ENCODE data around the gene MRPL58.
"Not testable (repeated sequence)": the region's sequence is repeated elsewhere in the genome, so short reads cannot be mapped to it uniquely, and the experiment has no call there.

The MRPL58 gene

DNA sequence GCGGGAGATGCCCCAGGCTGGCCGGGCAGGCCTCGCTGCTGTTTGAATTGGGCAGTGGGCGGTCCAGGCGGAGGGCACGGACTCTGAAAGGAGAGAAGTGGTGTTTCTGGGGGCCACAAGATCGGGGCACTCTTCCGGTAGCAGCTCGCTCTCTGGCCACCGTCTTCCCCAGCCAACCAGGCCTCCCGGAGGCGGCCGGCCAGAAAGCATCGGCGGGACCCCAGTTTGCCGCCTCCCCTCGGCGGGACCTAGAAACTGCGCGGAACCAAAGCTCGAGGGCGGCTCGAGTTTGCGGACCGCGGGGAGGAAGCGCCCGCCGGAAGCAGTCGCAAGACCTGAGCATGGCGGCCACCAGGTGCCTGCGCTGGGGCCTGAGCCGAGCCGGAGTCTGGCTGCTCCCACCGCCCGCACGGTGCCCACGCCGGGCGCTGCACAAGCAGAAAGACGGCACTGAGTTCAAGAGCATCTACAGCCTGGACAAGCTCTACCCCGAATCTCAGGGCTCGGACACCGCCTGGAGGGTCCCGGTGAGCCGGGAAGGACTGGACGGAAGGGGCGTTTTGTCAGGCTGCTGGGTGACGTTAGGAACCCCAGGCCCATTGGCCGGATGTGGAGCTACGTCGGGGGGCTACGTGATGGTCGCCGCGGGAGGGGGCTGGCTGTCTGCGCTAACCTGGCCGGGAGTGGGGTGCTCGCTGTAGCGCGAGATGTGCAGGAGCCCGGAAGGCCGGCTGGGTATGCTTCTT, at the start of gene MRPL58:
Gene MRPL58, plus strand, starts transcription at position 325 of the 746 bp plus-strand sequence. Its CDS starts 17 bp downstream, at position 342.
- peak; percentile 94 for DNase-seq (ENCODE audit: low spot score)

DNA sequence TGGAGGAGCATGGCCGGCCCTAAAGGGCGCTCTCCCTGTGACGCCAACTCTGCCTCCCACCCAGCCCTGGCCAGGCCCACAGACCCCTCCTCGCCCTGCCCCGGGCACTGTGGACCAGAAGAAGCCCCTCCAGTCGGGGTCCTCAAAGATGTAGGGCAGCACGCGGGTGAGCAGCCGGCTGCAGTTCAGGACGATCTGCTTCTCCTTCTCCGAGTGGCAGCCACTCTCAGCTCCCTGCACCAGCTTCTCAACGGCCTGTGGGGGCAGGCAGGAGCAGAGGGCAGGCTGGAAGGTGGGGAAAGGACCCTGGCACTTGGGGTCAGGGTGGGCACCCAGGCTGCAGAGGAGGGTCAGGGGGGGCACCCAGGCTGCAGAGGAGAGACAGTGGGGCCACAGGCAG, 48.8 kb upstream of the MRPL58 start:
- DNase-seq (ENCODE audit: low spot score): no peak

DNA sequence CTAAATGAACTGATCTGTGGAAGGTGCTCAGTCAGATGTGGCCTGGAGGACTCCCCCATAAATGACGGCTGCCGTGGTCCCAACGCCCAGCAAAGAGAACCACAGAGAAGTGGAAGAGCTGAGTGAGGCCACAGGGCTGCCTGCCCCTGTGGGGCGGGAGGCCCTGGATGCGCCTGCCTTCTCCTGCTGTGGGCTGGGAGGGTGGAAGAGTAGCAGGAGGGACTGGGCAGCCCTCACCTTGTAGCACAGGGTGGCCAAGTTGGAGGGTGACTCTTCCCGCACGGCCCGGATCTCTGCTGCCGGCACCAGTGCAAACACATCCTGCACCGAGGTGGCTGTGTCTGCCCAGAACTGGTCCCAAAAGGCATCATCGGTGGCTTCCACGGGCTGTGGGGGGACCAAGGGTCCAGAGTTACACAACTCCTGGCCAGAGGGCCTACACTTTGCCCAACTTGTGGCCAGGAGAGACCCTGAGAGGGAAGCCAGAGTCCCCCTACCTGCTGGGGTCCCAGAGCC, 48.2 kb upstream of the MRPL58 start:
- DNase-seq (ENCODE audit: low spot score): no peak

DNA sequence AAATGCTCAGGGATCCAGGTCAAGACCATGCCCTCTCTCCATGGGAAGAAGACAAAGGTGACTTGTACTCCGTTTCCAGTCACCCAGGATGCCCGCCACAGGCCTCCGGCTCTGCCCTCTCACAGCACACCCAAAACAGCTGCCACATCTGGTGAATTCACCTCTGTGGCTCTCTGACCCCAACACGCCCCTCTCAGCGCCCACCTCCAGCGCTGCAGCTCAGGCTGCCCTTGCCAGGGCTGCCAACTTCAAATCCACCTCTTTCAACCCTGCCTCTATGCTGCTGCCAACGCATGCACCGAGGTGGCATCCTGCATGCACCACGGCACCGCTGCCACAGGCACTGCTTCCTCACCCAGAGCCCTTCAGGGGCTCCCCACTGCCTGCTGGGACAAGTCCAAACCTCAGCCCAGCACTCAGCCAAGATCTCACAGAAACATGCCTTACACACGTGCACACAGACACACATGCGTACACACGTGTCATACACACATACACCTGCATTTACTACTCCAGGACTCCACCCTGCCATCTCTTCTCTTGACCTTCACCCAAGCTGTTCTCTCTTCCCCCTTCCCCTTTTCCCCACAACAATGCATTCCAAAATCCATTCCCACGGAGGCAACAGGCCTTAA, 47.4 kb upstream of the MRPL58 start:
- DNase-seq (ENCODE audit: low spot score): no peak

DNA sequence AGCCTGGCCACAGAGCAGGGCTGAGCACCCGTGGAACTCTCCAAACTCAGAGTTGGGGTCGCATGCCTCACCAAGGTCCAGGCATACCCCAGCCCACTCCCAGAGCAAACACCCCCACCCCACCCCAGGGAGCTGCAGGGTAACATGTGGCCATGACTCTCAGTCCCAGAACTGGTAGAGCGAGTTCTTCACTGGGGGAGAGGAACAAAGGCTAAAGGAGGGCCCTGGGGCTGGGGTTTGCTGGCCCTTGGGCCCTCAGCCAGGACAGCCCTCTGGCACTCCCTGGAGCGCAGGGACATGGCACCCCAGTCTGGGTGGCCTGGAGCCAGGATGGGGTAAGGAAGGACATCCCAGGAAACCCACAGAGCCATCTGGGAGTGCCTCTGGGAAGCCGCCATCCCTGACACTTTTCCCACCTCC, 44.1 kb upstream of the MRPL58 start:
- DNase-seq (ENCODE audit: low spot score): no peak

DNA sequence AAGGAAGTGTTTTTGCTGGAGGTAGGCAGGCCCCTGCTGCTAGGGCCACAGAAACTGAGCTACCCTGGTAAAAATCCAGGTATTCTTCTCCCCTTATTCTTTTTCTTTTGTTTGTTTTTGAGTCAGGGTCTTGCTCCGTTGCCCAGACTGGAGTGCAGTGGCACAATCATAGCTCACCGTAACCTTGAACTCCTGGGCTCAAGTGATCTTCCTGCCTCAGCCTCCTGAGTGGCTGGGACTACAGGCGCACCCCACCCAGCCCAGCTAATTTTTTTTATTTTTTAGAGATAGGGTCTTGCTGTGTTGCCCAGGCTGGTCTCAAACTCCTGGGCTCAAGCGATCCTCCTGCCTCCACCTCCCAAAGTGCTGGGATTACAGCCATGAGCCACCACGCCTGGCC, 43.0 kb upstream of the MRPL58 start:
- DNase-seq (ENCODE audit: low spot score): not testable (repeated sequence)

DNA sequence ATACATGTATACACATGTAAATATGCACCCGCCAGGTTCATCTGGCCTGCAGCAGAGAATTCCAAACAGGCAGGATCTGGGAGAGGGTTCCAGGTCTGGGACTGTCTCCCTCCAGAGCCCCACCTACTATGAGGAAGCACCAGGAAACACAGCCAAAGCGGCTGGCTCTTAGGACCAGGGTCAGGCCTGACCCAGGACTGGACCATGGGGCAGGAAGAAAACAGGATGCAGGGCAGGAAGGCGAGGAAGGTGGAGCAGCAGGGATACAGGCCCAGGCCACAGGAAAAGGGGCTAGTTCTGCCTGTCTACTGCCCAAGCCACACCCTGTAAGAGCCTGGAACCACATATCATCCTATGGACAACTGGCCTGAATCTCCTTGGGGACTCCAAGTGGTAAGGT, 42.1 kb upstream of the MRPL58 start:
- DNase-seq (ENCODE audit: low spot score): no peak

DNA sequence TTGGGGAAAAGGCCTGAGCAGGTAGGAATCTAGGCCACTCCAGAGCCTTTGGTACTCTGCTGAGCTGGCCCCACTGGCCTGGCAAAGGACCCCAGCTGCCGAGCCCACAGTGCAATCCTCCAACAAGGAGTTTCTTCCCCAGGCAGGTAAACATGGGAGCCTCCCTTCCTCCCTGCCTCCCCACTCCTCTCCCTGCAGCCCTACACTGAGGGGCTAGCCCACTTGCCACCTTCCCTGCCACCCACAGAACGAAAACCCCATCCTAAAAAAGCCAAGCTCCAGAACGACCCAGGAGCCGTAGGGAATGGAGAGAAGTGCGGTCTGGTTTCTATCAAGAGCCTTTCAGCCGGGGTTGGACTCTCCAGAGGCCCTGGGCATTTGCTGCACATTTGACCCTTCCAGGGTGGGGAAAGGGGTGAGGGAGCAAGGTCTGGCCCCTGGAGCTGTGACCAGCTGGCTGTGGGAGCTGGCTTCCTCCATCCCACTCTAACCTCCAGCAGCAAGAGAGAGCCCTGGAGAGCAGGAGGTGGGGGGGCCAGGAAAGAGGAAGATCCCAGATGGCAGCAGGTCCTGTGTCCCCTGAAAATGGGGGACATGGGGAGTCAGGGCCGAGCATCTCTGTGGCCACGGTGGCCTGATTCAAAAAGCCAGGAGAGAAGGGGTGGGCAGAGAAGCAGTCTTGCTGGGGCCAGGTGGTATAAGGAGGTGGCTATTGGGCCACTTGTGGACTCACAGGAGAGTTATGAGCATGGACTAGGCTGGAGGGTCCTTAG, 41.2 kb upstream of the MRPL58 start:
- DNase-seq (ENCODE audit: low spot score): no peak

DNA sequence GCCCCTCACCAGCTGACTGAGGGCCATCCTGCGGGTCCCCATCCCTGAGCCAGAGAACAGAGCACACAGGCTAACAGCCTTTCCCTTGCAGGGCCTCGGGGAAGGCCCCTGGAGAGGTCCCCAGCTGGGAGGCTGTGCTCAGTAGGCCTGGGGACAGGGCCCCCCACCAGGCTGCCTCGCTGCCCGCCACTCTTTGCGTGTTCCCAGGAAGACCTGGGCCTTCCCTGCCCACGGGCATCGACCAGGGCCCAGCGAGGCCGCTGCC, 40.7 kb upstream of the MRPL58 start:
- DNase-seq (ENCODE audit: low spot score): no peak

DNA sequence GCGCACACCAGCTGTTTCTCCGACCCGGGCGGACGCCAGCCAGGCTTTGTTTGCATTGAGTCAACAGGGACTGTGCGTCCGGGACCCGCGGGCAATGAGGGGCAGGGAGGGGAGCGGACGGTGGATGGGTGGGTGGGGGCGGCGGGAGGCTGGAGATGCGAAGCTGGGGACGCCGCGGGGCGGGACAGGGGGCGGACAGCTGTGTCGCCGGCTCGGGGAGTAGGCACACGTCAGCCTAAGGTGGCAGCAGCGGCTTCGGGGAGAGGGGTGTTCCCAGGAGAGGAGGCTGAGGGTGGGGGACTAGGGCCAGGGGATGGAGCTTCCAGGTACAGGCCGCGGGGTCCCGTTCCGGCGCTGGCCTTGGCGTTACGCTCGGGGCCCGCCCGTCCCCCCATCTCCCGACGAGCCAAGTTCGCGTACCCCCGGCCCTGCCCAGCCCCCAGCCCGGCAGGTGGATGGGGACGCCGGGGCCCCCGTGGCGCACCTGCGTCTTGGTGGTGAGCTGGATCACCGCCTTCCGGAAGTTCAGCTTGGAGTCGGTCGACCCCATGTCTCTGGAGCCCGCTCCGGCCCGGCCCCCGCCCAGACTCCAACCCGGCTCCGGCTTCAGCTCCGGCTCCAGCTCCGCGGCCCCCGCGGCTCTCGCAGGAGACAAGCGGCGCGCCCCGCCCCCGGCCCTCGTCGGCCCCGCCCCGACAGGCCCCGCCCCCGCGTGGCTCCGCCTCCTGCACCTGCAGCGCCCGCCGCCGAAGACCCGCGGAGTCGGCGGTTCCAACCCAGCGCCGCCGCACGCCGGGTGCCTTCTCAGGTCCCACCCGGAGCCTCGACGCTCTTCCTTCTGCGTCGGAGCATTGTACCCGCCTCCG, 40.1 kb upstream of the MRPL58 start, which contains the start of gene HID1:
Gene HID1, minus strand, starts transcription at position 653 of the 866 bp plus-strand sequence. Its CDS starts 103 bp downstream, at position 550.
- DNase-seq (ENCODE audit: low spot score): peak; percentile 72

DNA sequence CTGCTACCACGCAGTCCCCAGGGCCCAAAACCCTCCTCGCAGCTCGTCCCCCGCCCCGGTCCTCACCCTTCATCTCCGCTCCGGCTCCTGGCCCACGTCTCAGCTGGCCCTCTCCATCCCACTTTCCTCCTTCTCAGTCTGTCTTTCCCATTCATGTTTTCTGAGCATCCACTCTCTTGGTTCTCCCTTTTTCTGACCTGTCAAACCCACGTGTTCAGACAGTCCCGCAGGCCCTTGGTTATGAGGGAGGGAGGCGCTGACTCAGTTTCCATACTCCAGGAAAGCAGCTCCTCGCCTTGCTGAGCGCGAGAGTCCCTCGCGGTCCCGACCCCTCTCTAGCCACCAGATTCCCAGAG, 39.5 kb upstream of the MRPL58 start:
- no peak for DNase-seq (ENCODE audit: low spot score)

DNA sequence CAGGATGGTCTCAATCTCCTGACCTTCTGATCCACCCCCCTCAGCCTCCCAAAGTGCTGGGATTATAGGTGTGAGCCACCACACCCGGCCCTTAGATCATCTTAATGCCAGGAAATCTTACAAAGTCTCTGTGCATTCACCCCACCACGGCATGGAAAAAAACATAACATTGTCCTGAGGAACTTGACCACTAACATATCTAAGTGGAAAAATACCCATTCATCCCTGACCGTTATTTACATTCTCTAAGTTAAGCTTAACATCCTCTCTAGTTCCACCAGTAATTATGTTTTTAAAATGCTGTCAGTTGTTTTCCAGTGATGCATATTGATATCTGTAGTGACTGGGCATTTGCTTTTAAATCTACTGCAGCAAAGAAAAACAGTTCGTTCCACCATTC, 36.5 kb upstream of the MRPL58 start:
- DNase-seq (ENCODE audit: low spot score): no peak

DNA sequence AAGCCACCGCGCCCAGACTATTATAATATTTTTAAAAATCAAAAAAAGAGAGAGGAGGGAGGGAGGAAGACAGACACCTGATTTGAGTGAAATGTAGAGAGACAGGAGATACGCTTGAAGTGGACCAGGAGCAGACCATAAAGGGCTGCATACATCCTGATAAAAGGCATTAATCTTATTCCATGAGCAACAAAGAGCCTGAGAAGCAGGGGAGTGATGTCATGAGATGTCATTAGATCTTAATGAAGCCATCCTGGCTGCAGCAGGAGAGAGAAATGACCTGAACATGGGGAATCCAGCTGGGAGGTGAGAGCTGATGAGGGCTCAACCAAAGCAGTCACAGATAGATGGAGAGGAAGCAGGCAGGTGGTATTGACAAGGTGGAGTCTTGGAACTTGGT, 34.7 kb upstream of the MRPL58 start:
- no peak for DNase-seq (ENCODE audit: low spot score)

DNA sequence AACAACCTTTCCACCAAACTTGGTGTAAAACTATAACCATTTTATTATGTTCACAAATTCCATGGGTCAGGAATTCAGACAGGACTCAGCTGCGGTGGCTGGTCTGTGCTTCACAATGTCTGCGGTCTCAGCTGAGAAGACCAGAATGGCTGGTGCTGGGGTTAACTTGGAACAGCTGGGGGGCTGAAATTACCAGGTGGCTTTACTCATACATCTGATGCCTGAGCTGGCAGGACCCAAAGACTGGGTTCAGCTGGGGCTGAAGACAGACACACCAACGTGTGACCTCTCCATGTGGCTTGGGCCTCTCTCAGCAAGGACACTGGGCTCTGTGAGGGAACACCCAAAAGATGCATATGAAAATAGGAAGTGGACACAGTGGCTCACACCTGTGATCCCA, 34.2 kb upstream of the MRPL58 start:
- DNase-seq (ENCODE audit: low spot score): no peak

DNA sequence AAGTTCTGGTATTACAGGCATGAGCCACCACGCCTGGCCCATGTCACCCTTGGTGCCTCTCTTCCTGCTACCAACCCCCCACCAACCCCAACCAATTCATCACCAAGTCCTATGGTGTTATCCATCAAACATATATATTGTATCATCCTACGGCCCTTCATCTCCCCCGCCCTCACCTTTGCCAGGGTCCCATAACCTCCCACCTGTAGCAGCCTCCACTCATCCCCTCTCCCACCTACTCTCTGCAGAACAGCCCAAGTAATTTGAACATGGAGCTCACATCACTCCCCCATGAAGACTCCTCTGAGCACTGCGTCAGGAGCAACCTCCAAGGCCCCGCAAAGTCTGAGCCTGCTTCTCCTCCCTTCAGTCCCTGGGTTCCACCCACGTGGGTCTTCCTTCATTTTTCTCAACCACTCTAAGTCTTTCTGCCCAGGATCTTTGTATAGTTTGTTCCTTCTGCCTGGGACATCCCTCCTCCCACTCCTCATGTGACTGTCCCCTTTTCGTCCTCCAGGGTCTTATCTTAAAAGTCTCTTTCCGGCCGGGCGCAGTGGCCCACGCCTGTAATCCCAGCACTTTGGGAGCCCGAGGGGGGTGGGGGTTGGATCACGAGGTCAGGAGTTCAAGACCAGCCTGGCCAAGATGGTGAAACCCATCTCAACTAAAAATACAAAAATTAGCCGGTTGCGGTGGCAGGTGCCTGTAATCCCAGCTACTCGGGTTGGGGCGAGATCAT, 32.9 kb upstream of the MRPL58 start:
- no peak for DNase-seq (ENCODE audit: low spot score)

DNA sequence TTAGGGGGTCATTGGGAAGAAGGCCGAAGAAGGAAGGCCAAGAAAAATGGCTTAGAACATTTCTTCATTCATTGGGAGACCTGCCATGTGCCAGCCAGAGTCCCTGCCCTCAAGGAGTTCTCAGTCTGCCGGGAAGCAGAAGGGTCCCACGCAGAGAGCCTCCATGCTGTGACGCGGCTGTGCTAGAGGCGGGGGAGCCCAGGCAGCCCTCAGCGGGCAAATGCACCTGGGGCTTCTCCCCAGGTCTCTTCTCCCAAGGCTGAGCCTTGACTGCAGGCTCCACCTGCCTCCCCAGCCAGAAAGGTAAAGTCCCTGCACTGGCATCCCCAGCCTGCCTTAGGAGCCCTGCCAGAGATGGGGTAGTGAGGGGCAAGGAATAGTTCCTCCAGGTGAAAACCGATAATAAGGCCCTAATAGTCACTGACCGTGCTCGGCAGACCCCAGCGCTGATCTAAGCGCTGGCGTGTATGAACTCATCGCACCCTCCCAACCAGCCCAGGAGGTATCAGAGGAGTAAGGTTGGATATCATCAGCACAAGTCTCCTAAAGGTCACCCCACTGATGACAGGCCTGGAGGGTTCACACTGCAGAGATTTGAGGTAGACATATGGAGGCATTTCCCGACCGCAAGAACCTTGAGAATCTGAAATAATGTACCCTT, 31.0 kb upstream of the MRPL58 start:
- DNase-seq (ENCODE audit: low spot score): no peak

DNA sequence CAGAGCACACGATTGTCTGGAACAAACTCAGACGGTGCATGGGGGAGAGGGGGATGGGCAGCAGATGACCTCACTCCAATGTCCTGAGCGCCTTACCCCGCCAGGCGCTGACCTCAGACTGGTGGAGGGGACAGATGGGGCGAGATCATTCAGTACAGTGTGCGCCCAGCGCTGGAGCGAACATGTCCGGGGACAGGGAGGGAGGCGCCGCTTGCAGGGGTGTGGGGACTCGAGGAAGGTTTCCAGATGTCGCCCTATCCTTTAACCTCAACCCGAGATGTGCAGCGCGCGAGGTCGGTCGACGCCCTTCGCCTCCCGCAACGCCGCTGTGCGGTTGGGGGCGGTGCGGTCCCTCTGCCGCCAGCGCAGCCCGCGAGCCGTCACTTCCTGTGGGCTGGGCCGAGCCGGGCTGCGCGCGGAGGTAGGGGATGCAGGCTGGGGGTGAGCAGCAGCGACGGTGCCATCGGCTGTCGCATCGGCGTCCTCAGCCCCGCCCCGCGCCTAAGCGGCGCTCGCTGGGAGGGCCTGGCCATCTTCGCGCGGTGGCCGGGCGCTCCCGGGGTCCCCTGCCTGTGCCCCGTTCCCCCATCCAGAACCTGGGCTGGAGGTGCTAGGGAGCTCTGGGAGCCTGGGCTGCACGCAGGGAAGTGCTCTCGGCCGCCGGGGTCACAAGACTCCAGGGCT, 30.3 kb upstream of the MRPL58 start:
- DNase-seq (ENCODE audit: low spot score): peak; percentile 82

DNA sequence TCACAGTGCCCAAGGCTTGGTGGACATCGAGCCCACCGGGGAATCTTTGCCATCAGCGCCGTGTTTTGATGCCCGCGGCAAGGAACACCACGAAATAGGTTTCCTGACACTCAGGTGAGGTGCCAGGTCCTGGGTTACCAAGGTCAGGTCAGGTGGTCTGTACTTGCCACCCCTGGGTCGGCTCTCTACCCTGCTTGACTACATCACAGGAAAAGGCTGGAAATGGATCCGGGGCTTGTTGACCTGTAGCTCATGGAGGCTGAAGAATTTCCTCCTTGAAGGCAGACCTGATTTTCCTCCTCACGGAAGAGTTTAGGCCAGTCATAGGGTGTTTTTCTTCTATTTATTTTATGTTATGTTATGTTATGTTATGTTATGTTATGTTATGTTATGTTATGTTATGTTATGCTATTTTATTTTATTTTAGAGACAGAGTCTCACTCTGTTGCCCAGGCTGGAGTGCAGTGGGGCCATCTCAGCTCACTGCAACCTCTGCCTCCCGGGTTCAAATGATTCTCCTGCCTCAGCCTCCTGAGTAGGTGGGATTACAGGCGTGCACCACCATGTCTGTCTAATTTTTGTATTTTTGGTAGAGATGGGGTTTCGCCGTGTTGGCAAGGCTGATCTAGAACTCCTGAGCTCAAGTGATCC, 29.7 kb upstream of the MRPL58 start:
- DNase-seq (ENCODE audit: low spot score): not testable (repeated sequence)

DNA sequence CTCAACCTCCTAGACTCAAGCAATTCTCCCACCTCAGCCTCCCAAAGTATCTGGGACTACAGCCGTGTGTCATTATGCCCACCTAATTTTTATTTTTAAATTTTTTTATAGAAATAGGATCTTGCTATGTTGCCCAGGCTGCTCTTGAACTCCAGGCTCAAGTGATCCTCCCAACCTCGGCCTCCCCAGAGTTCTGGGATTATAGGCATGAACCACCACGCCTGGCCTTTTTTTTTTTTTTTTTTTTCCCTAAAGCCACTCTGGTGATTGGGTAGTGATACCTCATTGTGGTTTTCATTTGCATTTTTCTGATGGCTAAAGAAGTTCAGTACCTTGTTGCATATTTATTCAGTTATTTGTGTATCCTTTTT, 26.3 kb upstream of the MRPL58 start:
- no peak for DNase-seq (ENCODE audit: low spot score)

DNA sequence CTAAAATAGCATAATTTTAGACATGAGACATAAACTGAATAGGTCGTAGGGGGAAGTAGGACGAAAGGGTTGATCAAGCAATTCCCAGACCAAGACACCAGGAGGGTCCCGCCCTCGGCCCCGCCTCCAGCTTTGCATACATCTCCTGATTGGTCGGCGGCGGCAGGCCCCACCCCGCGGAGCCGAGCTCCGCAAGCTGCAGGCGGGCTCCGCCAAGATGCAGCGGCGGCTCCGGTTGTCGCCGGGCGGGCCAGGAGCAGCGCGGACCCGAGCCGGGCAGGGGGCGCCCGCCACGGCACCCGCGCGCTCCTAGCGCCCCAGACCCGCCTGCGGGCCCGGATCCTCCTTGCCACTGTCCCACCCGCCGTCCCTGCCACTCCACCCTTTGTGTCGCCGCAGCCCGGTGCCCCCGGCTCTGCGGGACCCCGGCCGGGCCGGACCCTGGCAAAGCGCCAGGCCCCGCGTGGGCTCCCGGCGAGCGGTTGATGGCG, 25.0 kb upstream of the MRPL58 start, which contains the start of gene CDR2L:
Gene CDR2L, plus strand, starts transcription at position 215 of the 491 bp plus-strand sequence. CDS start 412 bp downstream, outside the sequence.
- peak; percentile 97 for DNase-seq (ENCODE audit: low spot score)

All from AG20443 (cell line).